T47D (cell line): ENCODE data around the gene STK24.
A peak's percentile ranks its signal among the peaks of the same experiment; 100 is the strongest.

Experiments used
- DNase-seq, 2 experiments: peaks; one replicate each; pipeline versions ENCODE4 v3.0.0 to v3.0.0-alpha.2; 2011 to 2012; ENCODE audit warnings: low read depth in 1 of 2, low spot score in 1 of 2
- JUND ChIP-seq: IDR thresholded peaks from 2 replicates; pipeline ENCODE4 v1.6.1; 2012; ENCODE audit warnings: low read depth
- in situ Hi-C: cut with HindIII; loops from 2 replicates; pipeline ENCODE4 v1.10.0; 2016; ENCODE audit warnings: low sequenced_read_pairs, low pct_unique_long_range_greater_than_20kb

STK24 gene

GRCh38 chr13:98559169-98559568 lies 17.7 kb downstream of the STK24 start:
- no peak for TF ChIP-seq JUND
- in situ Hi-C loops = no loop called here
- DNase-seq = no peak

DNA sequence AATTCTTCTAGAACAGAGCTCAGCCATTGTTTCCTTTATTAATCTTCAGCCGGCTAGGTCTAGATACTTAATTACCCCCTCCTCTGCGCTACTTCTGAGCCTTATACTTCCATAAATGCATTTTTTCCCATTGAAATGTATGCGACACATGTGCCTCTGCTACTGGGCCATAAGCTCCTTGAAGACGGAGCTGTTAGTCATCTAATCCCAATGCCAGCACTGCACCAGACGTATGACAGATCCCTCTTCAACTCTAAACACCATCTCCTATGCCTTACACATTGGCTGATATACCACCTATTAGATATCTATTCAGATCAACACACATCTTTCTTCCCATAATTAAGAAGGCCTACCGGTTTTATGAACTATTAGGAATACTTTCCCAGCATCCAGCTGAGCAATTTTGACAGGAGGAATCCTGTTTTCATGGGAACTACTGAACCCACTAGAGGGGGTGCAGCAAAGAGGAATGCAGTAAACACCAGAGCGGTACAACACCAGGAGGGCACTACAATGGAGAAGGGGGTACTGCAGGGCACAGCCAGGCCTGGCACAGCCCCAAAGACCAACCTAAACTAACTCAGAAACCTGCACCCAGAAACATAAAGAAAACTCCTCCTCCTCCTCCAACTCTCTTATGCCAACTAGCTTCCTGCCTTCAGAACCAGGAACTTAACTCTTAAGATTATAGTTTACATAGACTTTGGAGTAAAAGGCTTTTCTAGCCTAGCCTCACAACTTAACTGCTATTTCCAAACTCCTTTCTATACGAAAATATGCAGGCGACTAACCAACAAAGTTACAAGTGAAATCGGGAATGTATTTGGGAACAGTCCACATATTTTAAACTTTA lies 18.7 kb downstream of the STK24 start:
- in situ Hi-C loops = no loop called here
- no peak for TF ChIP-seq JUND
- DNase-seq = no peak

- in situ Hi-C loops = no loop called here
- peak in 1 of 2 experiments; percentile 60 for DNase-seq
- no peak for TF ChIP-seq JUND
These were observed 19.8 kb downstream of the STK24 start for GRCh38 chr13:98556968-98557631.

- TF ChIP-seq JUND = no peak
- no peak for DNase-seq
- in situ Hi-C loops = no loop called here
These were observed 20.6 kb downstream of the STK24 start for GRCh38 chr13:98556142-98556816.

GRCh38 chr13:98549728-98550317 lies 27.1 kb downstream of the STK24 start:
- no peak for TF ChIP-seq JUND
- DNase-seq = no peak

DNA sequence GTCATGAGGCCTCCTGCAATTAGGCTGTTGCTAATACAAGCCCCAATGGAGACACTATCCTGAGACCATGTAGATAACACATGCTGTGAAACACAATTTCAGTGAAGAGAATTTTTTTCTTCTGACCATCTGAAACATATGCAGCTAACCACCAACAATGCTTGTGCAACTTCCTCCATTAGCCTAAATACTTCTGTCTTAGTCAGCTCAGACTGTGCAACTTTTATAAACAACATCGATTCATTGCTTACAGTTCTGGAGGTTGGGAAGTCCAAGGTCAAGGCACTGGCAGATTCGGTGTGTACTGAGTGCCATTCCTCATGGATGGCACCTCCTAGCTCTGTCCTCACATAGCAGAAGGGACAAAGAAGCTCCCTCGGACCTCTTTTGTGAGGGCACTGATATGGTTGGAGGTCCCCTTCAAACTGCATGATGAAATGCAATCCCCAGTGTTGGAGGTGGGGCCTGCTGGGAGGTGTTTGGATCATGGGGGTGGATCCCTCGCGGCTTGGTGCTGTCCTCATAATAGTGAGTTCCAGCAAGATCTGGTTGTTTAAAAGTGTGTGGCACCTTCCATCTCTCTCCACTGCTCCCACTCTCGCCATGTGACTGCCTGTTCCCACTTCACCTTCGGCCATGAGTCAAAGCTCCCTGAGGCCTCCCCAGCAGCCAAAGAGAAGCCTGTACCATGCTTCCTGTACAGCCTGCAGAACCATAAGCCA lies 27.7 kb downstream of the STK24 start:
- no peak for DNase-seq
- in situ Hi-C loops = no loop called here
- TF ChIP-seq JUND = no peak

More at GRCh38 chr13:98549728-98550317, 27.1 kb downstream of the STK24 start:
- in situ Hi-C loops = no loop called here

DNA sequence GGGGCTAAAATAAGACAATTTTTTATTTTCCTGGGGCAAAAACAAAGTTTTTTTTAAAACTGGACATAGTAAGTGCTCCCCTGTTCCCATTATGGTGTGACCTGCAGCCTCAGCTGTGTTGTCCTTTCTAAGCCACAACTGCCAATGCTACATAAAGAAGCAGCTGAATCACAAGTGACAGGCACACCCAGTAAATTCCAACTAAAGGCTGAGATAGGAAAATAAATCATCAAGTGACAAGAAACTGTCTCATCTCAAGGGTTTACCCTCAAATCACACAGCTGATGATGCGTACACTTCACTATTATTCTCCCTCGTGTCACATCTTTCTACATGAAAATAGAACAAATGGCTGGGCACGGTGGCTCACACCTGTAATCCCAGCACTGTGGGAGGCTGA lies 28.7 kb downstream of the STK24 start:
- TF ChIP-seq JUND = no peak
- no peak for DNase-seq
- in situ Hi-C loops = no loop called here

- no peak for DNase-seq
- no peak for TF ChIP-seq JUND
- in situ Hi-C loops = no loop called here
These were observed 29.5 kb downstream of the STK24 start for GRCh38 chr13:98547455-98547854.

DNA sequence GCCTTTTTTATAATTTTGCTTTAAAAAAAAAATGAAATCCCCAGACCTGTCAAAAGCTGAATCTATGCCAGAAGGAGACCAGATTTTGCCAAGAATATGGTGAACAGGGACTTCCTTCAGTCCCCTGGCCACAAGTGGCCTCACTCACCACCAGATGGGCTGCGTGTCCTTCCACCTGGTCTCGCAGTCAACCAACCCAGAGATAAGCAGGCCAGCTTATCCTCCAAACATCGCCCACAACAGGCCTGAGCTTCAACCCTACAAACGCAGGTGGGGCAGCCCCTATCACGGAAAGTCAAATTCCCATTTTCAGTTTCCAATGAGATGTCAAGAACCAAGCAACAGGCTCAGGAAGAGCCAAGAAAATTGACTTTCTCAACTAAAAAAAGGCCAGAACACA lies 30.5 kb downstream of the STK24 start:
- in situ Hi-C loops = no loop called here
- TF ChIP-seq JUND = no peak
- no peak for DNase-seq

- no peak for TF ChIP-seq JUND
- in situ Hi-C loops = no loop called here
- peak in 1 of 2 experiments; percentile 6 for DNase-seq
These were observed 32.7 kb downstream of the STK24 start for GRCh38 chr13:98544104-98544710.

DNA sequence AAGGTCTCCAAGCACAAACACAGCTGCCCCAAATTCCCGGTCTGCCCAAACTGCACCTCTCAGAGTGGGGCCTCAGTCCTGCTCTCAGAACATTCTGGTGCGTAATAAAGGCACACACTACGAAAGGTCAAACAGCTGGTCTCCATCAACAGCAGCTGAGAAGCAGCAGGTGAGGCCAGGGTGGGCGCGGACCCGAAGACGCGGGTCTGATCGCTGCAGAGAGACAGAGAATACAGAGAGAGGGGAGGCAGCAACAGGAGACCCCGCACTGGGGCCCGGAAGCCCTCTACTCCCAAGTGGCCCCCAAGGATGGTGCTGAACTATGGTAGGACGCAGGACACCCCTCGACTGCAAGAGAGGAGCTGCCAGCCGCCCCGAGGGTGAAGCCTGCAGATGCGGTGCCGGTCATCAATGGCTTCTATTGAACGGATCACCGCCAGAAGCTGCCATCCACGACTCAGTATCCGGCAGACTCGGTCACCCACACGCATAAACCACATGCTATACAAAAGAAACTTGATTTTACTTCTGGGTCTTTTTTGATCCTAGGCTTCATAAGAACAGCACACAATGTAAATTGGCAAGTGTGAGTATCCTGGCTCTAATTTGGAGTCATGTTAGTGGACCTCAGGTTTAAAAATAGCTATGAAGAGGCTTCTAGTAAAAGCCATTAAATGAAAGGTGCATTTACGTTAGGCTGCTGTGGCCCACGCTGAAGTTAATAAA lies 33.4 kb downstream of the STK24 start:
- no peak for DNase-seq
- in situ Hi-C loops = no loop called here
- no peak for TF ChIP-seq JUND
